ENCODE measurements around the gene NRROS. TPM values are rescaled to one million over a fixed set of nuclear protein-coding genes. Genes with fewer than 3 reads are reported as not detected.

NRROS gene
- total and polyA plus RNA-seq, 2 of the 4 experiments (the other 2 are of a cell fraction), result 0.10 TPM; not detected in 1

GRCh38 chr3:196625331-196625730 lies 14.2 kb upstream of the NRROS start:
- Histone ChIP-seq H3K14ac (replicated peaks; ENCODE audit: low read depth, low read length) (no peak overlapping the region), H3K9me3 (ENCODE audit: control insufficient read depth, insufficient read depth, low read length) (no peaks in the 10 kb centered on the region), H4K5ac (ENCODE audit: low read depth, low read length) (no peak overlapping the region), H3K18ac (ENCODE audit: low read depth, low read length) (no peak overlapping the region), H3K27me3 (ENCODE audit: control insufficient read depth, insufficient read depth, low read length) (peaks cover 3% of the 10 kb centered on the region), H3K9me1 (ENCODE audit: insufficient read depth, low read length) (no peaks in the 10 kb centered on the region), H2AFZ (replicated peaks; ENCODE audit: low read length, poor library complexity) (no peak overlapping the region), H3K4me3 (ENCODE audit: insufficient read depth, low read depth, low read length) (no peak overlapping the region), H2BK15ac (ENCODE audit: low read depth, low read length) (no peak overlapping the region), H2BK20ac (ENCODE audit: low read depth, low read length) (no peak overlapping the region), H3K23ac (ENCODE audit: low read depth, low read length) (no peak overlapping the region), H4K20me1 (ENCODE audit: insufficient read depth, low read length) (no peaks in the 10 kb centered on the region), H2BK5ac (ENCODE audit: low read depth, low read length, poor library complexity, severe bottlenecking) (no peak overlapping the region), H3K4ac (ENCODE audit: low read depth, low read length) (no peak overlapping the region), H3K79me1 (ENCODE audit: low read depth in 1 of 2, low read length in 2 of 2) (no peaks in the 10 kb centered on the region), H3K4me2 (ENCODE audit: low read depth, low read length) (no peak overlapping the region), H4K8ac (ENCODE audit: low read depth in 2 of 2, low read length in 2 of 2) (no peak overlapping the region), H3K9ac (ENCODE audit: low read depth, low read length) (no peak overlapping the region), H3K27ac (ENCODE audit: insufficient read depth, low read length) (no peak overlapping the region), H2BK120ac (ENCODE audit: low read depth, low read length) (no peak overlapping the region), H3K4me1 (ENCODE audit: control insufficient read depth, insufficient read depth, low read length) (no peaks in the 10 kb centered on the region), H2AK9ac (replicated peaks; ENCODE audit: low read depth, low read length, poor library complexity) (no peak overlapping the region), H3K56ac (ENCODE audit: extremely low read depth, insufficient read depth, low read length) (no peak overlapping the region), H4K91ac (ENCODE audit: insufficient read depth, low read depth, low read length) (no peak overlapping the region), H3K36me3 (ENCODE audit: control insufficient read depth, insufficient read depth, low read length) (no peaks in the 10 kb centered on the region), H2AK5ac (ENCODE audit: low read depth, low read length) (no peak overlapping the region)
- dilution Hi-C loops (cut with HindIII; ENCODE audit: low sequenced_read_pairs, unreplicated experiment), result no loop called here
- in situ Hi-C loops (cut with MboI; ENCODE audit: low sequenced_read_pairs), result no loop called here
- BruUV-seq (replicated peaks), result no TSS peak
- TF ChIP-seq ELK1 (IDR thresholded peaks at IDR 0.05; ENCODE audit: borderline replicate concordance, low read depth, low read length) (no peak), MAFK (IDR thresholded peaks at IDR 0.05; ENCODE audit: low read depth, low read length) (no peak), BHLHE40 (IDR thresholded peaks at IDR 0.05; ENCODE audit: low read depth, low read length) (no peak), SMC3 (IDR thresholded peaks at IDR 0.05; ENCODE audit: low read depth, low read length) (no peak), USF2 (IDR thresholded peaks at IDR 0.05; ENCODE audit: low read depth, low read length) (no peak), POLR2A (IDR thresholded peaks at IDR 0.05; ENCODE audit: low read depth, low read length) (no peak), NFE2L2 (IDR thresholded peaks at IDR 0.05; ENCODE audit: low read depth, low read length) (no peak), CHD1 (IDR thresholded peaks at IDR 0.05; ENCODE audit: low read depth, low read length) (no peak), CTCF (conservative IDR thresholded peaks at IDR 0.05; ENCODE audit: low read depth, low read length) (no peak), CEBPB (IDR thresholded peaks at IDR 0.05; ENCODE audit: low read depth, low read length) (no peak), MAZ (IDR thresholded peaks at IDR 0.05; ENCODE audit: borderline replicate concordance, low read depth, low read length) (no peak)
- ChIA-PET CTCF (no interaction called here), POLR2A (ENCODE audit: unreplicated experiment) (no interaction called here)
- ATAC-seq (ENCODE audit: low read depth), result no peak
- WGBS, 2 experiments (ENCODE audit: extremely low coverage in 2 of 2, insufficient read length in 1 of 2), result no CpG with 5 or more reads among the region's 6 CpGs
- DNase-seq, result no peak
- intact Hi-C loops (cut with micrococcal nuclease), result no loop called here

All from IMR-90 (cell line).